ENCODE measurements around the gene CIITA. TPM values are rescaled to one million over a fixed set of nuclear protein-coding genes. Genes with fewer than 3 reads are reported as not detected.
A peak's percentile ranks its signal among the peaks of the same experiment; 100 is the strongest.

Gene CIITA
- total and polyA plus RNA-seq, 10 of the 15 experiments (the other 5 are each of a cell fraction or from before 2014, with no cell fraction given) = 11.5 to 145 (median 49.7) TPM

DNA sequence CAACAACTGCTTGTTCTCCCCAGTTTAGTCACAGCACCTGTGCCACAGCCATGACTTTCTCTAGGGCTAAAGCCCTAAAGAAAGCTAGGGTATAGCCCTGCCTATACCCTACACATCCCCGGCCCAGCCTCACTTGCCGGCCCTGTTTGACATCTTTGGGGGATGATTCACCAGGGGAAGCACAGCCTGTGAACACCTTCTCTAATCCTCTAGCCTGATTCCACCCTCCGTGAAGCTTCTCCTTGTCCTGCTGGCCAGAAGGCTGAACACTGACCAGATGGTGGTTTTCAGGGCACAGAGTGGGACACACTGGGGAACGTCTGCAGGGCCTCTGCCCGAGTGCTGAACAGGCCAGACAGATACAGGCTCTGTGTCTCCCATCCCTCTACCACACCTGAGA lies 73.4 kb downstream of the CIITA start:
- intact Hi-C loops (cut with micrococcal nuclease; ENCODE audit: unreplicated experiment) = no loop called here

More for the DNA sequence above, 73.4 kb downstream of the CIITA start:
- H3K9me3 ChIP-seq (replicated peaks; ENCODE audit: control insufficient read depth, insufficient read depth, low read length) = no peaks in the 10 kb centered on the region
- H4K20me1 ChIP-seq (ENCODE audit: control insufficient read depth, insufficient read depth) = no peaks in the 10 kb centered on the region
- TF ChIP-seq, protein P1, sequence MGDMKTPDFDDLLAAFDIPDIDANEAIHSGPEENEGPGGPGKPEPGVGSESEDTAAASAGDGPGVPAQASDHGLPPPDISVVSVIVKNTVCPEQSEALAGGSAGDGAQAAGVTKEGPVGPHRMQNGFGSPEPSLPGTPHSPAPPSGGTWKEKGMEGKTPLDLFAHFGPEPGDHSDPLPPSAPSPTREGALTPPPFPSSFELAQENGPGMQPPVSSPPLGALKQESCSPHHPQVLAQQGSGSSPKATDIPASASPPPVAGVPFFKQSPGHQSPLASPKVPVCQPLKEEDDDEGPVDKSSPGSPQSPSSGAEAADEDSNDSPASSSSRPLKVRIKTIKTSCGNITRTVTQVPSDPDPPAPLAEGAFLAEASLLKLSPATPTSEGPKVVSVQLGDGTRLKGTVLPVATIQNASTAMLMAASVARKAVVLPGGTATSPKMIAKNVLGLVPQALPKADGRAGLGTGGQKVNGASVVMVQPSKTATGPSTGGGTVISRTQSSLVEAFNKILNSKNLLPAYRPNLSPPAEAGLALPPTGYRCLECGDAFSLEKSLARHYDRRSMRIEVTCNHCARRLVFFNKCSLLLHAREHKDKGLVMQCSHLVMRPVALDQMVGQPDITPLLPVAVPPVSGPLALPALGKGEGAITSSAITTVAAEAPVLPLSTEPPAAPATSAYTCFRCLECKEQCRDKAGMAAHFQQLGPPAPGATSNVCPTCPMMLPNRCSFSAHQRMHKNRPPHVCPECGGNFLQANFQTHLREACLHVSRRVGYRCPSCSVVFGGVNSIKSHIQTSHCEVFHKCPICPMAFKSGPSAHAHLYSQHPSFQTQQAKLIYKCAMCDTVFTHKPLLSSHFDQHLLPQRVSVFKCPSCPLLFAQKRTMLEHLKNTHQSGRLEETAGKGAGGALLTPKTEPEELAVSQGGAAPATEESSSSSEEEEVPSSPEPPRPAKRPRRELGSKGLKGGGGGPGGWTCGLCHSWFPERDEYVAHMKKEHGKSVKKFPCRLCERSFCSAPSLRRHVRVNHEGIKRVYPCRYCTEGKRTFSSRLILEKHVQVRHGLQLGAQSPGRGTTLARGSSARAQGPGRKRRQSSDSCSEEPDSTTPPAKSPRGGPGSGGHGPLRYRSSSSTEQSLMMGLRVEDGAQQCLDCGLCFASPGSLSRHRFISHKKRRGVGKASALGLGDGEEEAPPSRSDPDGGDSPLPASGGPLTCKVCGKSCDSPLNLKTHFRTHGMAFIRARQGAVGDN (IDR thresholded peaks at IDR 0.05) = peak; percentile 17; the same call in 1 of the 2 replicates
- TF ChIP-seq, protein P2, sequence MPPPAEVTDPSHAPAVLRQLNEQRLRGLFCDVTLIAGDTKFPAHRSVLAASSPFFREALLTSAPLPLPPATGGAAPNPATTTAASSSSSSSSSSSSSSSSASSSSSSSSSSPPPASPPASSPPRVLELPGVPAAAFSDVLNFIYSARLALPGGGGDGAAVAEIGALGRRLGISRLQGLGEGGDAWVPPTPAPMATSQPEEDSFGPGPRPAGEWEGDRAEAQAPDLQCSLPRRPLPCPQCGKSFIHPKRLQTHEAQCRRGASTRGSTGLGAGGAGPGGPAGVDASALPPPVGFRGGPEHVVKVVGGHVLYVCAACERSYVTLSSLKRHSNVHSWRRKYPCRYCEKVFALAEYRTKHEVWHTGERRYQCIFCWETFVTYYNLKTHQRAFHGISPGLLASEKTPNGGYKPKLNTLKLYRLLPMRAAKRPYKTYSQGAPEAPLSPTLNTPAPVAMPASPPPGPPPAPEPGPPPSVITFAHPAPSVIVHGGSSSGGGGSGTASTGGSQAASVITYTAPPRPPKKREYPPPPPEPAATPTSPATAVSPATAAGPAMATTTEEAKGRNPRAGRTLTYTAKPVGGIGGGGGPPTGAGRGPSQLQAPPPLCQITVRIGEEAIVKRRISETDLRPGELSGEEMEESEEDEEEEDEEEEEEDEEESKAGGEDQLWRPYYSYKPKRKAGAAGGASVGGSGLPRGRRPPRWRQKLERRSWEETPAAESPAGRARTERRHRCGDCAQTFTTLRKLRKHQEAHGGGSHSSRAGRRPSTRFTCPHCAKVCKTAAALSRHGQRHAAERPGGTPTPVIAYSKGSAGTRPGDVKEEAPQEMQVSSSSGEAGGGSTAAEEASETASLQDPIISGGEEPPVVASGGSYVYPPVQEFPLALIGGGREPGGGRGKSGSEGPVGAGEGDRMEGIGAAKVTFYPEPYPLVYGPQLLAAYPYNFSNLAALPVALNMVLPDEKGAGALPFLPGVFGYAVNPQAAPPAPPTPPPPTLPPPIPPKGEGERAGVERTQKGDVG (CRISPR knock-in tag; IDR thresholded peaks at IDR 0.05) = no peak
- H3K79me2 ChIP-seq (ENCODE audit: control insufficient read depth, insufficient read depth, low read length) = peaks cover 66% of the 10 kb centered on the region
- TSS peak; percentile 3 for BruUV-seq (replicated peaks)
- H3K27me3 ChIP-seq (replicated peaks in 1 of 2; ENCODE audit: control insufficient read depth in 2 of 2, insufficient read depth in 2 of 2, low read length in 1 of 2) = no peaks in the 10 kb centered on the region
- no peak overlapping the region for H3K9ac ChIP-seq (ENCODE audit: control insufficient read depth, insufficient read depth, low read length)
- H2AFZ ChIP-seq (ENCODE audit: control insufficient read depth, low read depth, low read length) = no peak overlapping the region
- H3K4me1 ChIP-seq (ENCODE audit: control insufficient read depth, insufficient read depth, low read length) = peaks cover 33% of the 10 kb centered on the region
- SMC1A ChIA-PET (ENCODE audit: uncharacterized antibody, unreplicated experiment) = interaction anchor here (0.7 to 4.8 kb wide), 27 partner anchors 8 to 435 kb away, joined by 3 to 83 read pairs (median 4); partner anchors contain the start of genes CIITA, DEXI and SOCS1
- POLR2A ChIA-PET = interaction anchor here (0.5 to 4.3 kb wide), 15 partner anchors 8 to 423 kb away, joined by 3 to 38 read pairs (median 3); partner anchors contain the start of gene DEXI
- no peak overlapping the region for H3K27ac ChIP-seq (ENCODE audit: control insufficient read depth, insufficient read depth)
- peak overlapping the region; percentile 5; the same call in 1 of the 2 replicates for H3K4me3 ChIP-seq
- in situ Hi-C loops (cut with MboI) = loop anchor here (25.0 kb wide), 1 partner anchor 712 kb away; the partner anchor contains the start of gene SNN
- DNase-seq (ENCODE audit: low read depth, low spot score) (no peak), ATAC-seq (peak; percentile 16), FAIRE-seq (no peak)
- CTCF ChIA-PET = interaction anchor here (0.5 to 7.1 kb wide), 27 partner anchors 8 to 456 kb away, joined by 3 to 107 read pairs (median 5); partner anchors contain the start of genes DEXI and SOCS1
- peak overlapping the region; percentile 47; the same call in 1 of the 2 replicates for H3K4me2 ChIP-seq (ENCODE audit: control insufficient read depth, insufficient read depth)
- no peaks in the 10 kb centered on the region for H3K36me3 ChIP-seq (ENCODE audit: control insufficient read depth in 2 of 2, insufficient read depth in 2 of 2, low read length in 1 of 2)
- RAD21 ChIA-PET (ENCODE audit: unreplicated experiment) = interaction anchor here (0.7 to 6.1 kb wide), 17 partner anchors 8 to 728 kb away, joined by 3 to 61 read pairs (median 5); partner anchors contain the start of genes CIITA, DEXI and SOCS1
- 60% methylated on average over 5 of the region's 5 CpGs for WGBS (ENCODE audit: insufficient coverage, insufficient replicate concordance, low lambda C conversion rate, missing lambda C conversion rate)
